Suprapubic skin (tissue), 4 donors: ENCODE measurements around the gene HS3ST6. TPM values are rescaled to one million over a fixed set of nuclear protein-coding genes. Genes with fewer than 3 reads are reported as not detected.
"Not testable (repeated sequence)": the region's sequence is repeated elsewhere in the genome, so short reads cannot be mapped to it uniquely, and the experiment has no call there.

Experiments used
- DNase-seq, 2 donors: peaks; one replicate each; pipeline ENCODE4 v3.0.0-alpha.2; 2019; ENCODE audit warnings: low spot score in 2 of 2
- H3K27ac ChIP-seq: fragments of 200-600 bp; sonication (generic); one replicate; pipeline ENCODE4 v1.5.1; 2019
- H3K27me3 ChIP-seq: fragments of 200-600 bp; sonication (generic); one replicate; pipeline ENCODE4 v1.5.1; 2019
- H3K36me3 ChIP-seq: fragments of 200-600 bp; sonication (generic); one replicate; pipeline ENCODE4 v1.5.1; 2019
- H3K4me1 ChIP-seq: fragments of 200-600 bp; sonication (generic); one replicate; pipeline ENCODE4 v1.5.1; 2019
- H3K4me3 ChIP-seq: fragments of 200-600 bp; sonication (generic); one replicate; pipeline ENCODE4 v1.5.1; 2019; ENCODE audit warnings: mild to moderate bottlenecking
- H3K9me3 ChIP-seq: fragments of 200-600 bp; sonication (generic); one replicate; pipeline ENCODE4 v1.5.1; 2019
- CTCF ChIP-seq, 2 donors: fragments of 200-600 bp in 1 of 2; fragments of 450-650 bp in 1 of 2; sonication (generic) in 1 of 2; IDR thresholded peaks; one replicate each; pipeline ENCODE4 v1.5.1; 2016 to 2019; ENCODE audit warnings: antibody characterized with exemption in 2 of 2, mild to moderate bottlenecking in 1 of 2, moderate library complexity in 1 of 2
- EP300 ChIP-seq: sonication (generic); formaldehyde crosslinking; IDR thresholded peaks from one replicate; pipeline ENCODE4 v1.6.1; 2017; ENCODE audit warnings: antibody characterized with exemption
- POLR2A ChIP-seq, 2 donors: fragments of 450-650 bp; IDR thresholded peaks; one replicate each; pipeline ENCODE4 v1.6.1; 2017; ENCODE audit warnings: antibody characterized with exemption in 2 of 2, mild to moderate bottlenecking in 2 of 2, moderate library complexity in 2 of 2
- POLR2AphosphoS5 ChIP-seq, 3 donors: sonication (generic); formaldehyde crosslinking; IDR thresholded peaks; one replicate each; pipeline ENCODE4 v1.6.1; 2017; ENCODE audit warnings: antibody characterized with exemption in 3 of 3
- WGBS: methylation state at CpG from one replicate; pipeline ENCODE4 v1.1.5; 2018; 5-methylcytosine and 5-hydroxymethylcytosine counted together
- total RNA-seq, 4 donors: library from RNA; depleted of rRNA; stranded (reverse); fragments of >200 nt; gene quantifications; one replicate each; pipeline ENCODE4 v1.1.0, GENCODE V29; 2016

The HS3ST6 gene
- total RNA-seq, 4 donors from 2014 or later: 28.5 to 76.7 (median 58.5) TPM

GRCh38 chr16:1942810-1943726 lies 24.9 kb upstream of the HS3ST6 start, which contains the start of gene MSRB1:
TSS of gene MSRB1 (minus strand) at chr16:1943199. CDS start at chr16:1943156, 43 bp downstream.
- Histone ChIP-seq H3K27ac (peak within 1 kb of the TSS; percentile 79), H3K4me1 (peaks cover 25% of the 10 kb centered on the region), H3K36me3 (peaks cover 32% of the 10 kb centered on the region), H3K9me3 (no peaks in the 10 kb centered on the region), H3K4me3 (peak within 1 kb of the TSS; percentile 79), H3K27me3 (no peaks in the 10 kb centered on the region)
- DNase-seq: peak; percentile 100
- TF ChIP-seq POLR2AphosphoS5 (IDR thresholded peaks at IDR 0.05): no peak
- peak in 1 of 2 donors; percentile 58 for TF ChIP-seq POLR2A (IDR thresholded peaks at IDR 0.05)
- under 1% methylated on average over 48 of the region's 77 CpGs for WGBS

GRCh38 chr16:1942047-1942809 lies 24.0 kb upstream of the HS3ST6 start:
- Histone ChIP-seq H3K27me3 (no peaks in the 10 kb centered on the region), H3K27ac (peak overlapping the region; percentile 79), H3K36me3 (peaks cover 40% of the 10 kb centered on the region), H3K4me3 (peak overlapping the region; percentile 79), H3K4me1 (peaks cover 25% of the 10 kb centered on the region), H3K9me3 (no peaks in the 10 kb centered on the region)
- TF ChIP-seq CTCF (IDR thresholded peaks at IDR 0.05): no peak
- no peak for TF ChIP-seq EP300
- no peak for TF ChIP-seq POLR2A (IDR thresholded peaks at IDR 0.05)
- no peak for TF ChIP-seq POLR2AphosphoS5 (IDR thresholded peaks at IDR 0.05)
- DNase-seq: peak in 1 of 2 donors; percentile 71
- 4% methylated on average over 10 of the region's 17 CpGs for WGBS

GRCh38 chr16:1941162-1942046 lies 23.2 kb upstream of the HS3ST6 start:
- Histone ChIP-seq H3K4me1 (peaks cover 25% of the 10 kb centered on the region), H3K27me3 (no peaks in the 10 kb centered on the region), H3K4me3 (peak overlapping the region; percentile 79), H3K36me3 (peaks cover 45% of the 10 kb centered on the region), H3K27ac (peak overlapping the region; percentile 79), H3K9me3 (no peaks in the 10 kb centered on the region)
- 90% methylated on average over 20 of the region's 30 CpGs for WGBS
- DNase-seq: no peak
- TF ChIP-seq POLR2A (IDR thresholded peaks at IDR 0.05) (no peak), EP300 (no peak), POLR2AphosphoS5 (IDR thresholded peaks at IDR 0.05) (no peak), CTCF (IDR thresholded peaks at IDR 0.05) (no peak)

DNA sequence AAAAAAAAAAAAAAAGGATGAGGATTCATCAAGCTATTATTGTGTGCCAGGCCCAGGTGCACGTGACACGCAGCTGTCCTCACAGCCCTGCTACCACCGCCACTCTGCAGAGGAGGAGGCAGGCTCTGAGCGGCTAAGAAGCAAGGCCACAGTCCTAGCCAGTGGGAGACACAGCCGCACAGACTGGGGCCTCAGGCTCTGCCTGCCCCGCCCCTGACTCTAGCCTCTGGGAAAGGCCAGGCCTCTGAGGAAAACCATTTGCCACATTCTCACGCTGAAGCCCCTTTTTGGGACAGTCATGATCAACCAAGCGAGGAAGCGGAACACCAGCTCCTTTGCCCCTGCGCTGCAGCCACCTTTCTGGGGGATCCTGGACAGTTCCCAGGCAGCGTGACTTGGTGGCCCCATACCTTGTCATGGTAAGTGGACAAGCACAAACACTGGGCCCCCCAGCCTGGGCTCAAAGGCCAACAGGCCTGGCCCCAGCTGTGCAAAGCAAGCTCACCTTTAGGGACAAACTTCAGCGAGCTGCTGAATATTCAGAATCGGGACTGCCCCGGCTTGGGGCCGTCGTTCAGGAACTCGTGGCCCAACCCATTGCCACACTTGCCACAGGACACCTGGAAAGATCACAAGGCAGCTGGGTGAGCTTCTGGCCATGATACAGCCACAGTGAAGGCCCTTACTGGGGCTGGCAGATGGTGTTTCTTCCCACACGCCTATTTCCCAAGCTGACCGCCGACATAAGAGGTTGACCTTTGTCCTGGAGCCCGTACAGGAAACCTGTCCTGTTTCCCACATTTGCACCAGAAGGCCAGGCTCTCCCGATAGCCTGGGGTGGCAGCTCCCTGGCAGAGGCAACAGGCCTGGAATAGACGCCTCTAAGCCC lies 22.3 kb upstream of the HS3ST6 start:
- DNase-seq: no peak
- H3K36me3 ChIP-seq: peaks cover 45% of the 10 kb centered on the region
- peaks cover 25% of the 10 kb centered on the region for H3K4me1 ChIP-seq
- H3K27me3 ChIP-seq: no peaks in the 10 kb centered on the region
- no peak overlapping the region for H3K27ac ChIP-seq
- H3K4me3 ChIP-seq: no peak overlapping the region
- H3K9me3 ChIP-seq: no peaks in the 10 kb centered on the region
- 87% methylated on average over 23 of the region's 23 CpGs for WGBS
- TF ChIP-seq EP300 (no peak), POLR2AphosphoS5 (IDR thresholded peaks at IDR 0.05) (no peak), POLR2A (IDR thresholded peaks at IDR 0.05) (no peak), CTCF (IDR thresholded peaks at IDR 0.05) (no peak)

- H3K27ac ChIP-seq, H3K4me3 ChIP-seq, DNase-seq, H3K9me3 ChIP-seq, H3K27me3 ChIP-seq: not testable (repeated sequence)
- WGBS: 94% methylated on average over 8 of the region's 8 CpGs
- H3K36me3 ChIP-seq: peaks cover 45% of the 10 kb centered on the region
- peaks cover 25% of the 10 kb centered on the region for H3K4me1 ChIP-seq
These were observed 21.6 kb upstream of the HS3ST6 start for GRCh38 chr16:1939833-1940232.
